HK-2 (cell line): Measurements from ENCODE around the gene FLNC.

ENCODE experiments used
- DNase-seq: peaks from one replicate; pipeline ENCODE4 v3.0.0-alpha.2; 2018; ENCODE audit not compliant: unreplicated experiment

FLNC gene

GRCh38 chr7:128893251-128894100, 63.3 kb downstream of the FLNC start:
- no peak for DNase-seq

- DNase-seq = no peak
Observed at GRCh38 chr7:128894101-128894440, 63.9 kb downstream of the FLNC start.

GRCh38 chr7:128895320-128895719, 65.1 kb downstream of the FLNC start:
- DNase-seq = no peak

- no peak for DNase-seq
Observed at GRCh38 chr7:128899392-128899791, 69.2 kb downstream of the FLNC start.

GRCh38 chr7:128900237-128900636, 70.0 kb downstream of the FLNC start:
- DNase-seq = no peak

- no peak for DNase-seq
Observed at GRCh38 chr7:128902761-128903585, 72.8 kb downstream of the FLNC start.

- no peak for DNase-seq
Observed at GRCh38 chr7:128903621-128904361, 73.6 kb downstream of the FLNC start.

GRCh38 chr7:128904381-128905197, 74.4 kb downstream of the FLNC start:
- DNase-seq = no peak

GRCh38 chr7:128906001-128906765, 76.0 kb downstream of the FLNC start:
- DNase-seq = no peak

- DNase-seq = no peak
Observed at GRCh38 chr7:128906766-128907559, 76.8 kb downstream of the FLNC start.
